Omental fat pad (tissue), 4 donors: Measurements from ENCODE around the gene NTM. TPM values are rescaled to one million over a fixed set of nuclear protein-coding genes. Genes with fewer than 3 reads are reported as not detected.

Source experiments
- ATAC-seq: fragments of 150-250 bp; one replicate; pipeline ENCODE4 v1.9.1; 2016; ENCODE audit warnings: mild to moderate bottlenecking, moderate library complexity; ENCODE audit not compliant: low FRiP score
- DNase-seq: peaks from one replicate; pipeline ENCODE4 v3.0.0-alpha.2; 2019; ENCODE audit warnings: low spot score
- total RNA-seq, 4 donors: library from RNA; depleted of rRNA; stranded (reverse); fragments of >200 nt; gene quantifications; one replicate each; pipeline ENCODE4 v1.1.0, GENCODE V29; 2016
- TF ChIP-seq, protein P1 (sequence below), 3 donors: fragments of 450-650 bp; IDR thresholded peaks; one replicate each; pipeline ENCODE4 v1.5.1; 2016 to 2017; ENCODE audit warnings: antibody characterized with exemption in 3 of 3, mild to moderate bottlenecking in 3 of 3, moderate library complexity in 2 of 3

The NTM gene
- total RNA-seq, 4 donors from 2014 or later: 0.56 to 5.5 (median 2.4) TPM

GRCh38 chr11:131871006-131871405, 500.6 kb downstream of the NTM start:
- TF ChIP-seq, protein P1, sequence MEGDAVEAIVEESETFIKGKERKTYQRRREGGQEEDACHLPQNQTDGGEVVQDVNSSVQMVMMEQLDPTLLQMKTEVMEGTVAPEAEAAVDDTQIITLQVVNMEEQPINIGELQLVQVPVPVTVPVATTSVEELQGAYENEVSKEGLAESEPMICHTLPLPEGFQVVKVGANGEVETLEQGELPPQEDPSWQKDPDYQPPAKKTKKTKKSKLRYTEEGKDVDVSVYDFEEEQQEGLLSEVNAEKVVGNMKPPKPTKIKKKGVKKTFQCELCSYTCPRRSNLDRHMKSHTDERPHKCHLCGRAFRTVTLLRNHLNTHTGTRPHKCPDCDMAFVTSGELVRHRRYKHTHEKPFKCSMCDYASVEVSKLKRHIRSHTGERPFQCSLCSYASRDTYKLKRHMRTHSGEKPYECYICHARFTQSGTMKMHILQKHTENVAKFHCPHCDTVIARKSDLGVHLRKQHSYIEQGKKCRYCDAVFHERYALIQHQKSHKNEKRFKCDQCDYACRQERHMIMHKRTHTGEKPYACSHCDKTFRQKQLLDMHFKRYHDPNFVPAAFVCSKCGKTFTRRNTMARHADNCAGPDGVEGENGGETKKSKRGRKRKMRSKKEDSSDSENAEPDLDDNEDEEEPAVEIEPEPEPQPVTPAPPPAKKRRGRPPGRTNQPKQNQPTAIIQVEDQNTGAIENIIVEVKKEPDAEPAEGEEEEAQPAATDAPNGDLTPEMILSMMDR (IDR thresholded peaks at IDR 0.05): no peak
- no peak for ATAC-seq
- DNase-seq: no peak

DNA sequence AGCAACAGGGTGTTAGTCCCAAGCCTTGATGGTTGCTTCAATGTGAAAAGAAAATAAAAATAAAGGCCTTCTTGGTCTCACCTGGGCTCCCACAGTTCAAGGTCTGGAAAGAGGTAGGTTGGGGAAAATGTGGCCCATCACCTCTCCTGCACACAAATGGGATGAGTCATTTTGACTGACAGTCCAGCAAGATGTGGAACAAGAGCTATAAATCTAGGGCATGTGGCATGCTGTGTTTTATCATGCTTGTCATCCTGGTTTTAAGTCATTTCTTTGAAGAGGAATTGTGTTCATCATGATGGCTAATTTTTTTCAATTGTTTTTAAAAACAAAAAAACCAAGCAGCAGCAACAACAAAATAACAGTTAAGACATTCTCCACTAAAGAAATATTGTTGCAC, 503.7 kb downstream of the NTM start:
- ATAC-seq: no peak
- TF ChIP-seq, protein P1 (IDR thresholded peaks at IDR 0.05): no peak

DNA sequence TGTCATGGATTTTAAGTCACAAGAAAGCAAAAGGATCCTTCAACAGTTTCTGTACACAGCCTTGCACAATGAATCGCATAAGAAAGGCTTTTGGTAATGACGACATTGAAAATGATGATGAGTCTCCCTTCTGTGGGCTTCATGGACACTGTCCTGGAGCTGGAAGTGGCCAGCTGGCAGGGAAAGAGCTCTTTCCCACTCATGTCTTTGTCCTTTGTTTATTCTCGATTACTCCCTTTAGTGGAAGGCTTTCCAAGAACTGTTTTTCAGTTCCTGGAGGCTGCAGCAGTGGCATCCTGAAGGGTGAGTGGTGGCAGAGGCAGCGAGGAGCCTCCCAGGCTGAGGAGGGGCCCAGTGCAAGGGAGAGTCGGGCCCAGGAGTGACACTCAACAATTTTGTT, 505.2 kb downstream of the NTM start:
- TF ChIP-seq, protein P1 (IDR thresholded peaks at IDR 0.05): no peak
- DNase-seq (no peak), ATAC-seq (peak; percentile 41)

More for the DNA sequence above, 503.7 kb downstream of the NTM start:
- DNase-seq: no peak

DNA sequence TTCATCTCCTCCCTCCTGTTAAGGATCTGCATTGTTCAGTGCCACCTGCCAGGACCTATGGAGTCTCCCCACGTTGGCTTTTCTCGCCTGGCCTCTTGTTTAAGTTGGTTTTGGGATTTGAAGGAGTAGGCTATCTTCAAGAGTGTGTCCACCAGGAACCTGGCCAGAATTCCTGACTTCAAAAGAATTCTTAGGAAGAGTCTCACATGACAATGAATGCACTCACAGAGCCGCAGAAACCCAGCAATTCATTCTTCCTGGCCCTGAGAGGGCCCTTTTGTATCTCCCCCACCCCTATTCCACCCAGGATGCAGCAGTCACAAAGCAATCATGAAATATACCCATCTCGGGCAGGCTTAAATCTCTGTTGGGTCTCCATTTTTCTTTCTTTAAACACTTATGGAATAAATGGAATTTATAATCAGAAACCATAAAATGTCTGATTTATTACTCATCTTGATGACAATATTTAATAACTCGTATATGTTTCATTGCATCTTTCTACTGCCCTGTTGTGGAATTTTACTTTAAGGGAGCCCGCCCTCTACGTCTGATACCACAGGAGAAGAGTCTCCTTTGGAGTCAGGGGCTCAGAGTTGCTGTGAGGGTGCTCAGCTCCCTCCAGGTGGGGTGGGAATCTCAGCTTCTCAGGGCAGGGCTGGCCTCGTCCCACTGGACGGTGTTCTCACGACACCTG, 507.0 kb downstream of the NTM start:
- ATAC-seq (no peak), DNase-seq (no peak)
- TF ChIP-seq, protein P1 (IDR thresholded peaks at IDR 0.05): no peak

- ATAC-seq (no peak), DNase-seq (no peak)
- TF ChIP-seq, protein P1 (IDR thresholded peaks at IDR 0.05): no peak
Measured at GRCh38 chr11:131880316-131880715, 509.9 kb downstream of the NTM start.

GRCh38 chr11:131880976-131881375, 510.6 kb downstream of the NTM start:
- TF ChIP-seq, protein P1 (IDR thresholded peaks at IDR 0.05): no peak
- no peak for DNase-seq
- ATAC-seq: no peak

GRCh38 chr11:131883332-131883731, 512.9 kb downstream of the NTM start:
- ATAC-seq (no peak), DNase-seq (no peak)
- TF ChIP-seq, protein P1 (IDR thresholded peaks at IDR 0.05): no peak
